HG03135 (cell line): ENCODE results near the gene CIT.

Source experiments
- ATAC-seq: cut with Tn5 transposase; IDR thresholded peaks from one replicate; pipeline ENCODE4 v1.9.1; 2021; ENCODE audit warnings: mild to moderate bottlenecking, moderate library complexity; ENCODE audit not compliant: unreplicated experiment

CIT gene

DNA sequence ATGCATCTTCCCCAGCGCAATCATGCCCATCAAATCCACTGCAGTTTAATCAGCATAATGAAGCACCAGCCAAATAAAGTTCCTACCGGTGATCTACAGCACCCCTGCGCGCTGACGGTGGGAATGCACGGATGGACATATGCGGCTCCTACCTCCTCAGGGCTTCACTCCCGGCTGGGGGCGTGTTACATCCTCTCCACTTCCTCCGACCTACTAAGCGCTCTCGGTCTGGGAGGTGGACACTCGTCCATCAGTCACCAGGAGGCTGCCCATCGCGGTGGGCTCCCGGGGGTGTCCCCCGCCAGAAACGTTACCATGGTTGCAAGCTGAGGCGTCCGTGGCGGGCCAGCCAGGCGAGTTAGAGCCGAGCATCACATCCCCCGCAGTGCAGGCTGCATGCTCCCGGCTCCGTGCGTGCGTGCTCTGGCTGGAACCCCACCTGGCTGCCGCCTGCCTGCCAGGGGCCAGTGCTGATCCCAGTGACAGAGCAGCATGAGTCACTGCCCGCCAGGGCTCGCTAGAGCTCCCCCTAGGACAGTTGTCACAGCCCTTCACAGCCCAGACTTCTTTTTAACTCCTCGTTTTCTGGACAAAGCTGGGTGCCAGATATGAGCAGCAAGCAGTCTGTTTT lies 73.0 kb downstream of the CIT start:
- no peak for ATAC-seq

DNA sequence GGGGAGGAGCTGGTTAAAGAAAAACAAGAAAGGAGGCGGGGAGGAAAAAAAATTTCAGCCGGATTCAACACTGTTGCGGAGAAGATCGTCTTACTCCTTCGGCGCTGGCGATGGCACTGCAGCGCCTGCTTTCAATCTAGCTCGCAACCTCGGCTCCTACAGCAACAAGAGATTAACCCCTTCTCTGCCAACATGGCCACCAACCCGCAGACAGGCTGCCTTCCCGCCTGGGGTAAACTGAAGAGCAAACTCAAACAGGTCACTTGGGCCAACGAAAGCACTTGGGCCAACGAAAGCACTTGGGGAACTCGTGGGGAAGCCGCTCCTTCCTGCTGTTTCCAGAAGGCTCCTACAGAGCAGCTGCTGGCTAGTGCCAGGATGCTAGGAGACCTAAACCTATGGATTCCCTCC lies 73.7 kb downstream of the CIT start:
- ATAC-seq: no peak

DNA sequence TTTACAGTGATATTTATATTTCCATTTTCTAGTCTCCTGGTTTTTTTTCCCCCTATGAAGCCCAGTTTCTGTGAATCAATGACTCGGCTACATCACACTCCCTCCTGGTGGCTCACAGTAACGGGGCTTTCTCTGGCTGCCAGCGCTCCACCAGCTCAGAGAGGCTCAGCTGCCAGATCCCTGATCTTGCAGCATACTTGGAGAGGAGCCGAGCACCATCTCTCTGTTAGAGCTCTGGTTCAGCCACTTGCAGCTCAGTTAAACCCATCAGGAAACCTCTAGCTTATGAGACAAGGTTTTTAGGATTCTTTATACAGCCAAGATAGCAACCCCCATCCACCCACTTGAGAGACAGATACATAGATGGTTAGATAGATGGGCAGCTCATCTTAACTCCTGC lies 74.6 kb downstream of the CIT start:
- no peak for ATAC-seq

DNA sequence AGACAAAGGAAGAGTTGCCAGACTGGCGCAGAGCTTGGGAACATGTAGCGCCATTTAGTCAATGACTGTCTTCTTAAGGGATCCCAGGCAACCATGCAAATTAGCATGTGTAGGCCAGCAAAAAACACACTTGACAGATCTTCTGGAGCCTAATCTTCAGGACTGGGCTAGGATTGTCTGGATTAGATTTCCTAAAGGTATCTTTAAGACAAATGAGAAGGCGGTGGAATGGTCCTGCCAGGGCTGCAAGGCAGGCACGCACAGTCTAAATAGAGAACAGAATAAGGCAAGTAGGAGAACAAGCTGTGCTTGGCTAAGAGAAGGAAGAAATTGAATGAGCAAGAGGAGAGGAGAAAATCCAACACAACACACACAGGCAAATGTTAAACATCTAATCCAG lies 80.0 kb downstream of the CIT start:
- ATAC-seq: no peak

DNA sequence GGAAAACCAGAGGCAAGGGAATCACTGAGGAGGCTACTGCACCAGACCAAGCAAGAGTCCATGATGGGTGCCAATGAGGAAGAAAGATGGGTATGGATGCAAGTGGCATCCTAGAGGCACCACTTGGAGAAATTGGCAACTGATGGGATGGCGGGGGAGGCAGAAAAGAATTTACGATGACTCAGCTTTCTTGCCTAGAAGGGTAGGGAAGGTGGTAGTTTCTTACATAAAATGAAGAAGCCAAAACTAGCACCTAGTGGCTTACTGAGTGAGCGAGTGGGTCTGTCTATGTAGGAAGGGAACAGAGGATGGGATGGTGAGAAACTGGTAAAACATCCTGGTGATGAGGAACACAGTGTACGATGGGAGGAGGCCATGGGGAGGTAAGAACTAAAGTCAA lies 80.8 kb downstream of the CIT start:
- ATAC-seq: no peak

DNA sequence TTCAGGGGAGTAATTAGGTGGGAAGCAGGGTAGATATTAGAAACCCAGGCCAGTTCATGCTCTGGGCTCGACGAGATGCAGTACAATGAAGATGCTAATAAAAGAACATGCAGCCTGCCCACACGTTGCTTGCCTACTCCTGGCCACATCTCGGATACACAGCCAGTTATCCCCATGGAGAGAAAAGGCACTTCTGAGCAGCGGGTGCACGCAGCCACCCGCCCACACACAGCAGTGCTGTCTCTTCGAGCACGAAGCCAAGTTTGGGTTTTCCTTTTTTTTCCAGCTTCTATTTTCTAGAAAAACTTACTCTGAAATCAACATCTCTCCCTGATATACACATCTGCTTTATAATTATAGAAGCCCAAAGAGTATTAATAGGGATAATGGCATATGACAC lies 85.7 kb downstream of the CIT start:
- no peak for ATAC-seq

DNA sequence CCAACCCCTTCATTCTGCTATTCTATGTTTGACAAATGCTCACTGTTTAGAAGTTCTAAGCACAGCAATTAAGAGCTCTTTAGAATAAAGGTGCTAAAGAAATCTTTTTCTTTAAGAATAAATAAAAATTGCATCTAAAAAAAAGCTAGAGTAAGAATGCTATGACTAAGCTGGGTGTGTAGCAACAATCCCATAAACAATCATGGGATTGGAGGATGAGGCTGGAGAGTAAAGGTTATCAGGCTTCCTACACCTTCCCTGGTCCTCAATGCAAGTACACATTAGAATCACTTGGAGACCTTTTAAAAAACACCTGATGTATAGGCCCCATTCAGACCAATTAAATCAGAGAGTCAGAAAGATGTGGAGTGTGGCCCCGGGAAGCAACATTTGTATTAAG lies 88.3 kb downstream of the CIT start:
- no peak for ATAC-seq

DNA sequence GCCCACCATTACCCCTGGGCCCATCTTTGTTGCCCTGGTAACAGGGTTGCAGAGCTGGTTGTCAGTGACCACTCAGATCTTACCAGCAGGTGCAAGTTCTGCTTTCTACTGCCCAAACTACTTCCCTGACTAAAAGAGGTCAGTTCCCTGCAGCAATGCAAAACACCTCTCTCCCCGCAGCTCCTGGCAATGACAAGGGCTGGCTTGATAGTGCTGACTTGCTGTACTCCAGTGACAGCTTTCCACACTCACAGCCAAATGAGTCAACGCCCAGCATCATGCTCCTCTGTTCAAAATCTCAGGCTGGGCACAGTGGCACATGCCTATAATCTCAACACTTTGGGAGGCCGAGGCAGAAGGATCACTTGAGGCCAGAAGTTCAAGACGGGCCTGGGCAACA lies 90.6 kb downstream of the CIT start:
- no peak for ATAC-seq

DNA sequence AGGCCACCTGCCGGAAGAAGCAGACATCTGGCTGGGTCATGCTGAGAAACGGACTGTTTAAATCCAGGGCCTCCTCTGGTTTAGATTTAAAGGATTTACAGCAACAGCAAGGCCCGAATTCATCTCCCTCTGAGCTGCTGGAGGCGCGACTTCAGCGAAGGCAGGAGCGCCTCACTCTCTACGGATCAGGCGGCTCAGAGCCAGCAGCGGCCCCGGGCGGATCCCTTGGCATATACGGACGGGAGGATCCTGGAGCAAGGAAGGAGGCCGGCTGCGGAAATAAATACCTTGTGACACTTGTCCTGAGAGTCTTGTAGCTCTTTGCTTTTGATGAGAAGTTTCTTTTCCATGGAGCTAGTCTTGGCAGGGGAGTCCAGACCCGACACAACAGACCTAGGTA lies 92.4 kb downstream of the CIT start:
- no peak for ATAC-seq

DNA sequence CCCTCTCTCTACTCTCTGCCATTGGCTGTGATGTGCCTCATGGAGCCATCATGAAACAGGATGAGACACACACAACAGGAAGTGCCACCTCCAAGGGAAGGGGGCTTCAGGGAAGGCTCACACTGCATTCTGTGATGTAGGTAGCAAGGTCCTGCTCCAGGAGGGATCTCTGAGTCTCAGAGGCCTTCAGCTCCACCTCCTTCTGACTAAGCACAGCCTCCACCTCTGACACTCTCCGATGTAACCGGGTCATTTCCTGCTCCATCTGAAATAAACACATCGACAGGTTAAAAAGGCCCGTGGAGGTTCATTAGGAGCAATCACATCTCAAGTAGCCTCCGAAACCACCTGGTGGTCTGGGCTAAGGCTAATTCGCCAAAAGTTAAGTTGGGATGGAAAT lies 93.3 kb downstream of the CIT start:
- no peak for ATAC-seq

DNA sequence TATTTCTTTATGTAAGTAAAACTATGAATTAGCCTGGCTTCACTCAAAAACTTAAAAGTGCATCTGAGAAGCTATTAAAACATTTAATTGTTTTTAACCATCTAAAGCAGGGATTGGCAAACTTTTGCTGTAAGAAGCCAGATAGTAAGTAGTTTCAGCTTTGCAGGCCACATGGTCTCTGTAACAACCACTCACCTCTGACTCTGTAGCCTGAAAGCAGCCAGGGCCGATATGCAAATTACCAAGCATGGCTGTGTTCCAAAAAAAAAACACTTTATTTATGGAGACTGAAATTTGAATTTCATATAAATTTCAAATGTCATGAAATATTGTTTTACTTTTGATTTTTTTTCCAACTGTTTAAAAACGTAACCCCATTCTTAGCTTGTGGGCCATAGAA lies 95.3 kb downstream of the CIT start:
- no peak for ATAC-seq

DNA sequence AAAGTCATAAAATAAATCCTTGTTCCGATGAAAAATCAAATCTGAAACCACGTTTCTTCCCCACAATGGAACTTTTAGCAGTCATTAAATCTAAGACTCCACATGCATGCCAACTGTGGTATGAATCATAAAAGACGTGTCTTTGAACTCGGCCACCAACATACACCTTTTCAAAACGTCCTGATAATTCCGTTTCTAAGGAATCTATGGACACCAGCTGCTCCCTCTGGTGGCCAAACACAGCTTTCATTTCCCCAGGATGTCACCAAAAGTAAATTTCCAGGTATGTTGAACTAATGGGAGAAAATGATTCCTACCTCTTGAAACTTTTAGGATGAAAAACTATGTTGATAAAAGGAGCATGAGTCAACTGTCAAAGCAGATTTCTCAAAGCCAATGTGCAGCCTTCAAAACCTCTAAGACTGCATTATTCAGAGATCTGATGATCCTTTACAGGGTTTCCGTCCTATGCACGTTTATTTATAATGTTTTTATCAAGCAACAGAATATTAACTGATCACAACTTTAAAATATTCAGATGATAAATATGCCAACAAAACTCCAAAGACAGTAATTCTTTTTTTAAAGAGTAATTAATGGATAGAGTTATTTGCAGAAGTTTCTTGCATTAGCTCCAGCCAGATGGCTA lies 96.2 kb downstream of the CIT start:
- ATAC-seq: no peak

DNA sequence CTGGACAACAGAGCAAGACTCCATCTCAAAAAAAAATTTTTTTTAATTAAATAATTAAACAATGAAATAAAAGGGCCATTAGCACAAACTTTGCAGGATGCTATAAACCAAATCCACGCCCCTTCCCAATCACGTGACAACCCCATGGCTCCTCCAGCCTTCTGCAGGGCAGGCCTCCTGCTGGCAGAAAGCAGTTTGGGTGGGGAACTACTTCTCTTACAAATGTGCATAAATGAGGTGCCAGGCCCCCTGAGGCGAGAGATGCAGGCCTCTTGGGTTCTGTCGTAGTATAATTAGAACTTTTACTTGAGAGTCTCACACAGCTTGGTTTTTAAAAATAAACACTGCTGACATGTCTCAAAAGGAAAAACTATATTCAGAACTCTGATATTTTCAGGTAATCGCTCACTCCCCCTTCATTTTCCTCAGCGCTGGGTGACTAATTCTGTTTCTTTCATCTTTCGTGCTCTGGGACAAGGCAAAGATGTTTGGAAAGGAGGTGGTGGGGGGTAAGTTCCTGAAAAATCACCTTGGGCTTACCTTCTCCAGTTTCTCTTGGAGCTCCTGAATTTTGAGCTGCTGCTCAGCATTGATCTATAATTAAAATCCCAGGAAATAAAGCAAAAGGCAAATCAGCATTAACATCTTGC lies 101.7 kb downstream of the CIT start:
- no peak for ATAC-seq

DNA sequence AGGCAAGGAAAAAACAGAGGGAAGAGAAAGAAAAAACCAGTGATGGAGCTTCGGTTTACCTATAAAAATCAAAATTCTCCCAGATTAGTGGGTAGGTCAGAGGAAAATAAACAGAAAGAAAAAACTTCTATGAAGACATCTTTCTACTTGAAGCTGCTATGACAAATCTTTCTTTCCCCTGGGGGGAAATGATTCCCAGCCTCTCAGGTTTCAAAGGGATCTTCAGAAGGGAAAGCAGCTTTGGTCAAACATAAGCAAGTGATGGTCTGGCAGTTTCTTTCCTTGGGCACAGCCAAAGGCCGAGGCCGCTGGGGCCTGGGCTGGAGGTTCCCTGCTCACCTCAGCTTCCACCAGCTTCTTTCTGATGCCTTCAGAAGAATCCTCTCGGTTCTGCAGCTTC lies 104.7 kb downstream of the CIT start:
- ATAC-seq: no peak

DNA sequence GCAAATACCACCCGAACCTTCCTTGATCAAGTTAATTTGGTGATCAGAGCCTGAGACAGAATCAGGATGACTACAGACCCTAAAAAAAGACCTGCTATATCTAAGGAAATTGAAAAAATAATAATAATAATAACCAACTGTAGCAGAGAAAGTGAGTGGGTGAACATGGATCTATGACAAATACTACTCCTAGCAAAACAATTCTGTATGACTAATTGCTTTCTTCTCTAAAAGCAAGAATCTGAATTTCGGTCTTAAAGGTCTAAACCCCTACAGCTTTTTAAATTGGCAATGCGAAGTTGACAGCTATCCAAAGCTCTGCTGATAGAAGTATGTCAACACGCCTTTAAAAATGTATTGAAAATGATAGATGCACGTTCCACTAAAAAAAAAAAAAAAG lies 107.0 kb downstream of the CIT start:
- no peak for ATAC-seq

DNA sequence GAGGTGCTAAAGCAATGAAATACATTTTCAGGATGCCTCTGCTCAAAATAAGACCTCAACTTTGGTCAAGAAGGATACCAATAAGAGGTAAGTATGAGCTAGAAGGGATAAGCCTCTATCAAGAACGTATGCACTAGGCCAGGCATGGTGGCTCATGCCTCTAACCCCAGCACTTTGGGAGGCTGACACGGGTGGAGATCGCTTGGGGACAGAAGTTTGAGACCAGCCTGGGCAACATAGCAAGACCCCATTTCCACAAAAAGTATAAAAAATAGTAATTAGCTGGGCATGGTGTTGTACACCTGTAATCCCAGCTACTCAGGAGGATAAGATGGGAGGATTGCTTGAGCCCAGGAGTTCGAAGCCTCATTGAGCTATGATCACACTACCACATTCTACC lies 114.5 kb downstream of the CIT start:
- no peak for ATAC-seq

DNA sequence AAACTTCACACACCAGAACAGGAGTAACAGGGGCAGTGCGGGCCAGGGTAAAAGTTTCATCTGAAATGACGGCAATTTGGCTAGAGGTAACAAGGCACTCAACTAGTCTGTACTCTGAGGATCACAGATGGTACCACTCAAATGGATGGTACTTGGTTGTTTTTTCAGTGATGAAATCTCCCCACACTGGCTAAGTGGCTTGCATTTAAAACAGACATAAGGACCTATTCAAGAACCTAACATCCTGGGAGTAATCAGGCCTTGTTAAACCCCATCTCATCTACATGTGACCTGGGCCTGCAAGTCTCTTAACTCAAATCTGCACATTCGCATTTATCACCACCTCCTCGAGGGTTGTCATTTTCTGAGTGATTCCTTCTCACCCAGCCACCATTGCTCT lies 118.4 kb downstream of the CIT start:
- ATAC-seq: no peak

DNA sequence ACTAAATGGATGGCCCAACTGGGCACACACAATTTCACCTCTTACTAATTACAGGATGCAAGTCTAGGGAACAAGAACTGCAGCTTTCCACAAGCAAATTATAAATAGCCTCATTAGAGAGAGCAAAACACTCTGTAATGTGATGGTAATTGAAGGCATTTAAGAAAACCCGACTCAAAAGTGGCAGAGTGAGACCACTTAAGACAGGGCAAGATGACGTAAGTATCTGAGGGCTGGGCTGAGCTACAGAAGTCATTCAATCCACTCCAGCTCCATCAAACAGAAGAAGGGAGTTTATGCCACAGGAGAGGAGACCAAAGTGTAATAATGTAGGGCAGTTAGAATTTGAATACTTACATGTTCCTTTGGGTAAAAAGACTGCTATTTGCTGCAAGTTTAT lies 118.9 kb downstream of the CIT start:
- ATAC-seq: no peak

DNA sequence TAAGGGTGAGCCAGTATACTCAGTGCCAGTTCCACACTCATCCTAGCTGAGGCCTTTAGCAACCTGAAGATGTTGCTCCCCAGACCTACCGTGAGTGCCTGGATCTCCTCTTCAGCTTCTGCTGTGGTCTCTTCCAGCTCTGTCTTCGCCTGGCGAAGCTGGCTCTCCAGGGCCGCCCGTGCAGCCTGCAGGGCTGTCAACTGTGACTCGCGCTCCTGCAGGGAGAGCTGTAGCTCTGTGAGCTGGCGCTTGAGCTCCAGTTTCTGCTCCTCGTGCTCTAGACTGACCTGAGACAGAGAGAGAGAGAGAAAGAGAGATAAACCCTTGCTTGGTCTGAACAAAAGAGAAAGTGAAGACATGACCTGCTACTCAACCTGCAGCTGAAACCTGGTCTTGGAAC lies 125.2 kb downstream of the CIT start:
- no peak for ATAC-seq

DNA sequence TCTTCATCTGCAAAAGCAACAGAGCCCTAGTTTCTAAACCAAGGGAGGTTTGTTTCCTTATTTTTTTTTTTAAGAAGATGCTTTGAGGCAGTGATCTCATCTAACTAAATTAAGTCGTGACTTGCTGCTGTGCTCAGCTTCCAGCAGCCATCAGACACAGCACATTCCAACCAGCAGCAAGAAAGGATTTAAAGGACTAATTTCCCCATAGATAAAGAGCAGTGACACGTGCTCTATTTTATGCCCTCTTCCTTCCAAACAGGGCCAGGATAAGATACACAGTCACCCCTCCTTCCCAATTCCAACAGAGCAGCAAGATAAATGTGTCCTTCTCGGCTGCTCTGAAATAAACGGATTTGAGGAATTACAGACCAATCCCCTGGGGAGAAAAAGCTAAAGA lies 127.5 kb downstream of the CIT start:
- no peak for ATAC-seq

DNA sequence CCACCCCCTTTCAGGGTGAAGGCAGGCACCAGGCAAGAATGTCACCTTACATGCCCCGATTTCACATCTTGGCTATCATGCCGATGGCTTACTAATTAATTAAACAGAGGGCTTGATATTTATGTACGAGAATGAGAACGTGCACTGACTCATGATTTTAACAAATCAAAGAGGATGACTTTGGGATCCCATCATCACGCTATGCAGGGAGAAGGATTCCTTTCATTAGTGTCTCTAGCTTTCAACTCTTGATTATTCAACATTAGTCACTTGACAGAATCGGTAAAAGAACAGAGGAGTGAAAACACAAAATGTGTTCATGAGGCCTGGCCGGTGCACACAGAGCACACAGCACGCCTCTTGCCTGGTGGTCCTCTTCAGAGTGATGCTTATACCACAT lies 128.6 kb downstream of the CIT start:
- ATAC-seq: no peak

DNA sequence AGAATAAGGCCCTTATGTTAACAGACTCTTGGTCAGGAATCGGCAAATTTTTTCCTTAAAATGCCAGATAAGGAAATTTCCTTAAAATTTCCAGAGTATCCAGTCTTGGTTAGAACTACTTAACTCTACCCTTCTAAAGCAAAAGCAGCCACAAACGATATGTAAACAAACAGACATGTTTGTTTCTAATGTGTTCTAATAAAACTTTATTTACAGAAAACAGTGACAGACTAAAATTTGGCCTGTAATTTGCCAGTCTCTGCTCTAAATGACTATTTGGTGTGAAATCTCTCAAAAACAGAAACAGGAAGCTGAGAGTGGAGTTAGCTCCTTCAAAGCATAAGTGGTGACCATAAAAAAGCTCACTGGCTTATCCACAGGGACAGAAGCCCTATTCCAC lies 131.0 kb downstream of the CIT start:
- ATAC-seq: no peak
